Aorta (tissue), 5 donors: ENCODE measurements around the gene ZGPAT. TPM values are rescaled to one million over a fixed set of nuclear protein-coding genes. Genes with fewer than 3 reads are reported as not detected.

Experiments used
- ATAC-seq: fragments of 200-7000 bp; cut with Tn5 transposase; one replicate; pipeline ENCODE4 v1.9.1; 2022; ENCODE audit warnings: moderate library complexity; ENCODE audit not compliant: low FRiP score
- DNase-seq, 2 donors: peaks; one replicate each; pipeline ENCODE4 v3.0.0-alpha.2; 2020
- H3K27ac ChIP-seq, 2 donors: one replicate each; pipeline ENCODE4 v1.5.1; 2013; ENCODE audit warnings: low read length in 2 of 2, mild to moderate bottlenecking in 2 of 2, moderate library complexity in 2 of 2, control low read depth in 1 of 2, inconsistent platforms in 1 of 2, low read depth in 1 of 2
- H3K27me3 ChIP-seq, 2 donors: one replicate each; pipeline ENCODE4 v1.6.1; 2013; ENCODE audit warnings: control low read depth in 1 of 2, low read length in 1 of 2, mild to moderate bottlenecking in 1 of 2, moderate library complexity in 1 of 2; ENCODE audit not compliant: insufficient read depth in 2 of 2, control insufficient read depth in 1 of 2
- H3K36me3 ChIP-seq, 2 donors: one replicate each; pipeline ENCODE4 v1.6.1; 2013; ENCODE audit warnings: control low read depth in 1 of 2, low read length in 1 of 2, mild to moderate bottlenecking in 1 of 2; ENCODE audit not compliant: insufficient read depth in 2 of 2, control insufficient read depth in 1 of 2
- H3K4me1 ChIP-seq, 2 donors: one replicate each; pipeline ENCODE4 v1.6.1; 2013; ENCODE audit warnings: low read length in 2 of 2, control low read depth in 1 of 2, mild to moderate bottlenecking in 1 of 2, moderate library complexity in 1 of 2; ENCODE audit not compliant: insufficient read depth in 2 of 2, control insufficient read depth in 1 of 2
- H3K4me3 ChIP-seq, 2 donors: one replicate each; pipeline ENCODE4 v1.5.1; 2013; ENCODE audit warnings: low read length in 2 of 2, control low read depth in 1 of 2, mild to moderate bottlenecking in 1 of 2
- H3K9me3 ChIP-seq: one replicate; pipeline ENCODE4 v1.6.1; 2013; ENCODE audit warnings: mild to moderate bottlenecking, low read length; ENCODE audit not compliant: control insufficient read depth
- WGBS, 2 donors: extraction: QIAGEN DNeasy Blood & Tissue Kit; methylation state at CpG; one replicate each; pipeline ENCODE4 v1.1.7; 2013; 5-methylcytosine and 5-hydroxymethylcytosine counted together
- intact Hi-C, 2 donors: fragments of 100-400 bp; cut with DNase I; formaldehyde crosslinking; loops; one replicate each; pipeline versions ENCODE4 v1.14.2 to v1.15.0; 2022
- polyA plus RNA-seq, 2 donors: library from polyadenylated mRNA; stranded (reverse); fragments of 200-250 nt; gene quantifications; one replicate each; pipeline ENCODE4 v1.2.3, GENCODE V29; 2013
- total RNA-seq, 2 donors: library from RNA; stranded (reverse); fragmentation: NEBNext Ultra II Directional; extraction: Animal tissue kit (Norgen Biotek cat#: 25700); gene quantifications; one replicate each; pipeline ENCODE4 v1.2.1, GENCODE V29; 2021
- donor health status: healthy with polysubstance abuse.
- donor health status: Bipolar disorder and iron deficiency.
- donor health status: DM: no; HTN: no; CAD: no.
- donor health status: DM: no; HTN: no; CAD: no.
- donor health status: DM: yes; HTN: yes; CAD: no.

The ZGPAT gene
- total and polyA plus RNA-seq, 4 donors = 20.8 to 49.5 (median 25.5) TPM

- H3K4me3 ChIP-seq = no peak overlapping the region
- H3K27me3 ChIP-seq = no peaks in the 10 kb centered on the region
- H3K36me3 ChIP-seq = no peaks in the 10 kb centered on the region
- H3K9me3 ChIP-seq = no peaks in the 10 kb centered on the region
- intact Hi-C loops = loop anchor here (5.0 to 10.0 kb wide), 2 partner anchors 195 to 243 kb away; partner anchors contain the start of gene PTK6 (in 1 of the 2)
- DNase-seq (no peak), ATAC-seq (no peak)
- no peak overlapping the region for H3K27ac ChIP-seq
- 97 to 98% methylated on average over 13 of the region's 13 CpGs for WGBS, 2 donors
- H3K4me1 ChIP-seq = no peaks in the 10 kb centered on the region
Measured at GRCh38 chr20:63777614-63778013, 69.8 kb downstream of the ZGPAT start.

GRCh38 chr20:63778034-63778752 is 70.4 kb downstream of the ZGPAT start:
- Histone ChIP-seq H3K4me1 (no peaks in the 10 kb centered on the region), H3K27ac (no peak overlapping the region), H3K4me3 (no peak overlapping the region), H3K9me3 (no peaks in the 10 kb centered on the region), H3K27me3 (no peaks in the 10 kb centered on the region), H3K36me3 (no peaks in the 10 kb centered on the region)
- no peak for ATAC-seq
- 71 to 74% methylated on average over 19 of the region's 19 CpGs for WGBS, 2 donors
- no peak for DNase-seq
- intact Hi-C loops = loop anchor here (5.0 to 10.0 kb wide), 2 partner anchors 194 to 243 kb away; partner anchors contain the start of gene PTK6 (in 1 of the 2)

GRCh38 chr20:63778857-63779256 is 71.0 kb downstream of the ZGPAT start:
- 89 to 93% methylated on average over 9 of the region's 9 CpGs for WGBS, 2 donors
- H3K27me3 ChIP-seq = no peaks in the 10 kb centered on the region
- ATAC-seq (no peak), DNase-seq (no peak)
- no peak overlapping the region for H3K4me3 ChIP-seq
- no peaks in the 10 kb centered on the region for H3K4me1 ChIP-seq
- intact Hi-C loops = loop anchor here (5.0 to 10.0 kb wide), 2 partner anchors 193 to 244 kb away; partner anchors contain the start of gene PTK6 (in 1 of the 2)
- H3K27ac ChIP-seq = no peak overlapping the region
- H3K9me3 ChIP-seq = no peaks in the 10 kb centered on the region
- H3K36me3 ChIP-seq = no peaks in the 10 kb centered on the region

GRCh38 chr20:63781181-63781580 is 73.3 kb downstream of the ZGPAT start:
- 89% methylated on average over 14 of the region's 14 CpGs for WGBS, 2 donors
- intact Hi-C loops = no loop called here
- Histone ChIP-seq H3K36me3 (no peaks in the 10 kb centered on the region), H3K9me3 (no peaks in the 10 kb centered on the region), H3K27me3 (no peaks in the 10 kb centered on the region), H3K4me3 (no peak overlapping the region), H3K4me1 (no peaks in the 10 kb centered on the region), H3K27ac (no peak overlapping the region)
- no peak for DNase-seq
- no peak for ATAC-seq

- H3K36me3 ChIP-seq = no peaks in the 10 kb centered on the region
- no peaks in the 10 kb centered on the region for H3K4me1 ChIP-seq
- H3K9me3 ChIP-seq = no peaks in the 10 kb centered on the region
- ATAC-seq = no peak
- WGBS, 2 donors = 81 to 91% methylated on average over 16 to 18 of the region's 18 CpGs
- H3K27ac ChIP-seq = no peak overlapping the region
- H3K27me3 ChIP-seq = no peaks in the 10 kb centered on the region
- no peak for DNase-seq
- H3K4me3 ChIP-seq = no peak overlapping the region
- intact Hi-C loops = no loop called here
Measured at GRCh38 chr20:63782051-63782471, 74.2 kb downstream of the ZGPAT start.

GRCh38 chr20:63782521-63782971 is 74.7 kb downstream of the ZGPAT start:
- no peak overlapping the region for H3K4me3 ChIP-seq
- no peaks in the 10 kb centered on the region for H3K27me3 ChIP-seq
- no peaks in the 10 kb centered on the region for H3K4me1 ChIP-seq
- DNase-seq (no peak), ATAC-seq (no peak)
- no peak overlapping the region for H3K27ac ChIP-seq
- H3K9me3 ChIP-seq = no peaks in the 10 kb centered on the region
- WGBS, 2 donors = 92 to 93% methylated on average over 12 of the region's 12 CpGs
- intact Hi-C loops = no loop called here
- no peaks in the 10 kb centered on the region for H3K36me3 ChIP-seq

GRCh38 chr20:63783970-63784369 is 76.1 kb downstream of the ZGPAT start:
- Histone ChIP-seq H3K27me3 (no peaks in the 10 kb centered on the region), H3K4me3 (no peak overlapping the region), H3K4me1 (no peaks in the 10 kb centered on the region), H3K36me3 (no peaks in the 10 kb centered on the region), H3K27ac (no peak overlapping the region), H3K9me3 (no peaks in the 10 kb centered on the region)
- peak in 1 of 2 donors; percentile 73 for DNase-seq
- WGBS, 2 donors = 88 to 90% methylated on average over 16 of the region's 16 CpGs
- intact Hi-C loops = no loop called here
- peak; percentile 24 for ATAC-seq

- DNase-seq = no peak
- intact Hi-C loops = loop anchor here (2.0 to 5.0 kb wide), 3 partner anchors 77 to 187 kb away; partner anchors contain the start of genes ABHD16B (in 1 of the 2) and TPD52L2 (in 1 of the 2)
- Histone ChIP-seq H3K27me3 (no peaks in the 10 kb centered on the region), H3K36me3 (peaks cover 0 to 5% of the 10 kb centered on the region in 2 donors), H3K27ac (no peak overlapping the region), H3K4me3 (no peak overlapping the region), H3K9me3 (no peaks in the 10 kb centered on the region), H3K4me1 (no peaks in the 10 kb centered on the region)
- no peak for ATAC-seq
- 71 to 73% methylated on average over 14 of the region's 14 CpGs for WGBS, 2 donors
Measured at GRCh38 chr20:63785691-63786131, 77.9 kb downstream of the ZGPAT start.
